ENCODE measurements around the gene CAPZA2. TPM values are rescaled to one million over a fixed set of nuclear protein-coding genes. Genes with fewer than 3 reads are reported as not detected.
"Not testable (repeated sequence)": the region's sequence is repeated elsewhere in the genome, so short reads cannot be mapped to it uniquely, and the experiment has no call there.

CAPZA2 gene
- total RNA-seq, 2 experiments from 2014 or later: 122 to 133 TPM

GRCh38 chr7:116929914-116930913 lies 67.8 kb downstream of the CAPZA2 start:
- Mint-ChIP-seq H3K4me3 (no peak overlapping the region), H3K4me1 (ENCODE audit: low read depth) (peaks cover 3% of the 10 kb centered on the region), H3K27me3 (peaks cover 1% of the 10 kb centered on the region), H3K9me3 (no peaks in the 10 kb centered on the region), H3K27ac (no peak overlapping the region), H3K36me3 (ENCODE audit: low read depth) (no peaks in the 10 kb centered on the region)
- ATAC-seq: peak; percentile 92
- intact Hi-C loops (cut with micrococcal nuclease): loop anchor here (2.0 kb wide), 1 partner anchor 197 kb away; no protein-coding TSS in a partner anchor
- ChIA-PET POLR2A (interaction anchor here (1.0 kb wide), 1 partner anchor 17 kb away, joined by 3 read pairs; no protein-coding TSS in a partner anchor), CTCF (interaction anchor here (0.6 to 8.7 kb wide), 31 partner anchors 12 to 281 kb away, joined by 3 to 113 read pairs (median 4); partner anchors contain the start of gene ST7)
- DNase-seq: peak; percentile 85
- peak; percentile 93 for TF ChIP-seq CTCF (IDR thresholded peaks at IDR 0.05)

- Mint-ChIP-seq H3K4me3 (no peak overlapping the region), H3K27me3 (peaks cover 9% of the 10 kb centered on the region)
These were observed 70.2 kb downstream of the CAPZA2 start for GRCh38 chr7:116932566-116932965.

GRCh38 chr7:116933465-116933864 lies 71.1 kb downstream of the CAPZA2 start:
- H3K9me3 Mint-ChIP-seq: no peaks in the 10 kb centered on the region
- peaks cover 12% of the 10 kb centered on the region for H3K27me3 Mint-ChIP-seq
- H3K4me1 Mint-ChIP-seq (ENCODE audit: low read depth): peaks cover 3% of the 10 kb centered on the region
- no peaks in the 10 kb centered on the region for H3K36me3 Mint-ChIP-seq (ENCODE audit: low read depth)
- TF ChIP-seq CTCF (IDR thresholded peaks at IDR 0.05): no peak
- no peak overlapping the region for H3K27ac Mint-ChIP-seq
- ChIA-PET POLR2A (interaction anchor here (0.6 to 1.0 kb wide), 2 partner anchors 79 to 509 kb away, joined by 3 read pairs; no protein-coding TSS in a partner anchor), CTCF (interaction anchor here (1.0 to 8.7 kb wide), 6 partner anchors 10 to 192 kb away, joined by 3 to 113 read pairs (median 3); no protein-coding TSS in a partner anchor)
- intact Hi-C loops (cut with micrococcal nuclease): no loop called here
- DNase-seq (no peak), ATAC-seq (no peak)
- H3K4me3 Mint-ChIP-seq: no peak overlapping the region

More at GRCh38 chr7:116932566-116932965, 70.2 kb downstream of the CAPZA2 start:
- no peak for DNase-seq
- ChIA-PET CTCF (interaction anchor here (0.7 to 8.7 kb wide), 10 partner anchors 9 to 197 kb away, joined by 3 to 113 read pairs (median 3); no protein-coding TSS in a partner anchor), POLR2A (interaction anchor here (1.0 to 1.4 kb wide), 2 partner anchors 74 to 80 kb away, joined by 3 to 4 read pairs; no protein-coding TSS in a partner anchor)
- Mint-ChIP-seq H3K9me3 (no peaks in the 10 kb centered on the region), H3K4me1 (ENCODE audit: low read depth) (peaks cover 3% of the 10 kb centered on the region), H3K36me3 (ENCODE audit: low read depth) (no peaks in the 10 kb centered on the region), H3K27ac (no peak overlapping the region)
- intact Hi-C loops (cut with micrococcal nuclease): no loop called here
- no peak for ATAC-seq
- TF ChIP-seq CTCF (IDR thresholded peaks at IDR 0.05): no peak

GRCh38 chr7:116934580-116934979 lies 72.2 kb downstream of the CAPZA2 start:
- no peak for ATAC-seq
- POLR2A ChIA-PET: no interaction called here
- Mint-ChIP-seq H3K27me3 (peaks cover 12% of the 10 kb centered on the region), H3K27ac (no peak overlapping the region), H3K4me3 (no peak overlapping the region), H3K4me1 (ENCODE audit: low read depth) (peaks cover 3% of the 10 kb centered on the region), H3K36me3 (ENCODE audit: low read depth) (no peaks in the 10 kb centered on the region), H3K9me3 (no peaks in the 10 kb centered on the region)
- intact Hi-C loops (cut with micrococcal nuclease): no loop called here
- no peak for DNase-seq
- no peak for TF ChIP-seq CTCF (IDR thresholded peaks at IDR 0.05)
- CTCF ChIA-PET: interaction anchor here (1.4 to 1.7 kb wide), 2 partner anchors 25 to 193 kb away, joined by 4 read pairs; no protein-coding TSS in a partner anchor

- H3K36me3 Mint-ChIP-seq (ENCODE audit: low read depth); H3K4me3 Mint-ChIP-seq; ATAC-seq; H3K27ac Mint-ChIP-seq; DNase-seq; intact Hi-C loops (cut with micrococcal nuclease); H3K9me3 Mint-ChIP-seq; H3K4me1 Mint-ChIP-seq (ENCODE audit: low read depth); POLR2A ChIA-PET: not testable (repeated sequence)
- CTCF ChIA-PET: interaction anchor here (1.4 kb wide), 1 partner anchor 191 kb away, joined by 4 read pairs; no protein-coding TSS in a partner anchor
- peaks cover 10% of the 10 kb centered on the region for H3K27me3 Mint-ChIP-seq
These were observed 74.5 kb downstream of the CAPZA2 start for GRCh38 chr7:116936844-116937243.

All from activated CD8-positive, alpha-beta T cell treated with anti-CD3 and anti-CD28 coated beads for 36 hours (primary cell).